Measurements from ENCODE around the gene LY6G5B.

Gene LY6G5B

GRCh38 chr6:31639449-31639861, 30.3 kb upstream of the LY6G5B start:
- Histone ChIP-seq H3K27me3 (ENCODE audit: control insufficient read depth, insufficient read depth, low read length, poor library complexity, severe bottlenecking) (no peaks in the 10 kb centered on the region), H3K27ac (ENCODE audit: insufficient read depth, low read depth, low read length, poor library complexity, severe bottlenecking) (no peak overlapping the region), H3K36me3 (ENCODE audit: control insufficient read depth, insufficient read depth, low read length) (peaks cover 66% of the 10 kb centered on the region), H3K4me1 (ENCODE audit: control insufficient read depth, insufficient read depth, low read length) (no peaks in the 10 kb centered on the region), H3K4me3 (ENCODE audit: insufficient read depth, low read depth, low read length) (no peak overlapping the region), H3K9me3 (ENCODE audit: control insufficient read depth, low read length) (no peaks in the 10 kb centered on the region)
- 94 to 96% methylated on average over 10 of the region's 10 CpGs for WGBS, 2 experiments

DNA sequence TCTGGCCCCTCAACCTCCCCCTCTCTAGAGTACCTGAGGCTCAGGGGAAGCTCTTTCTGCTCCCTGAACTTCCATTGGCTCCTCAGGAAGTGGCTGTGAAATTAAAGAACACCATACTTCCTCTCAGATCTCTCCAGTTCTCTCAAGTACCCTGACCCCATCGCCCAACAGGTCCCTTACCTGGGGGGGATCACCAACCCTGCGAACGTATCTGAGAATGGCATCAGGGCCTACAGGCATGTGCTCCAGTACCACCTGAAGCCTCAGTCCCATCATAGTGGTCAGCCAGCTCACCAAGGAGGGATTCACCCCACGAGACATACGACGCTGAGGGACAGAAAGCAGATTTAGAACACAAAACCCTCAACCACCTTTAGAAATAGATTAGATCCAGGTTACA, 29.2 kb upstream of the LY6G5B start:
- Histone ChIP-seq H3K36me3 (ENCODE audit: control insufficient read depth, insufficient read depth, low read length) (peaks cover 64% of the 10 kb centered on the region), H3K27ac (ENCODE audit: insufficient read depth, low read depth, low read length, poor library complexity, severe bottlenecking) (no peak overlapping the region), H3K27me3 (ENCODE audit: control insufficient read depth, insufficient read depth, low read length, poor library complexity, severe bottlenecking) (no peaks in the 10 kb centered on the region), H3K4me3 (ENCODE audit: insufficient read depth, low read depth, low read length) (no peak overlapping the region), H3K4me1 (ENCODE audit: control insufficient read depth, insufficient read depth, low read length) (no peaks in the 10 kb centered on the region), H3K9me3 (ENCODE audit: control insufficient read depth, low read length) (no peaks in the 10 kb centered on the region)
- 98% methylated on average over 4 to 6 of the region's 6 CpGs for WGBS, 2 experiments

- Histone ChIP-seq H3K4me3 (ENCODE audit: insufficient read depth, low read depth, low read length) (no peak overlapping the region), H3K27me3 (ENCODE audit: control insufficient read depth, insufficient read depth, low read length, poor library complexity, severe bottlenecking) (no peaks in the 10 kb centered on the region), H3K36me3 (ENCODE audit: control insufficient read depth, insufficient read depth, low read length) (peaks cover 60% of the 10 kb centered on the region), H3K4me1 (ENCODE audit: control insufficient read depth, insufficient read depth, low read length) (no peaks in the 10 kb centered on the region), H3K27ac (ENCODE audit: insufficient read depth, low read depth, low read length, poor library complexity, severe bottlenecking) (no peak overlapping the region), H3K9me3 (ENCODE audit: control insufficient read depth, low read length) (no peaks in the 10 kb centered on the region)
- 96 to 97% methylated on average over 4 of the region's 4 CpGs for WGBS, 2 experiments
Measured at GRCh38 chr6:31641370-31641769, 28.4 kb upstream of the LY6G5B start.

DNA sequence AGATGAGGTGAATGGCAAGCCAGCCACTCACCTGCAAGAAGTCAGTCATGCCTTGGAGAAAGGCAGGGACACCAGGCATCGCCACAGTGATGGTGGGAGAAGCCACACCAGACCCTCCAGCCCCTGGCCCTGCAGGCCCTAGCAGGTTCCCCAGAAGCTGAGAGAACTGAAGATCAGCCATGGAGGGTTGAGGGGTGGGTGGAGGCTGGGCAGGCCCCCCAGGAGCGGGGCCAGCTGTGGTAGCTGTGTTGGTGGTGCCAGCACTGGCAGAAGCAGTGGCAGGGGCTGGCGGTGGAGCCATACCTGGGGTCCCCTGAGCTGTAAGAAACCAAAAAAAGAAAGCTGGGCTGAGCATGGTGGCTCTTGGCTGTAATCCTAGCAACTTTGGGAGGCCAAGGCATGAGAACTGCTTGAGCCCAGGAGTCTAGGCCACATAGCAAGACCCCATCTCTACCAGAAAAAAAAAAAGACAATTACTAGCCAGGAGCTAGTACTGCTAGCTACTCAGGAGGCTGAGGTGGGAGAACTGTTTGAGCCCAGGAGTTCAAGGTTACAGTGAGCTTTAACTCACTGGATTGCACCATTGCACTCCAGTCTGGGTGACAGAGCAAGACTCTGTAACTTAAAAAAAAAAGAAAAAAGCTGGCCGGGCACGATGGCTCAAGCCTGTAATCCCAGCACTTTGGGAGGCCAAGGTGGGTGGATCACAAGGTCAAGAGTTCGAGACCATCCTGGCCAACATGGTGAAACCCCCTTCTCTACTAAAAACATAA, 26.8 kb upstream of the LY6G5B start:
- Histone ChIP-seq H3K4me1 (ENCODE audit: control insufficient read depth, insufficient read depth, low read length) (no peaks in the 10 kb centered on the region), H3K27me3 (ENCODE audit: control insufficient read depth, insufficient read depth, low read length, poor library complexity, severe bottlenecking) (no peaks in the 10 kb centered on the region), H3K4me3 (ENCODE audit: insufficient read depth, low read depth, low read length) (no peak overlapping the region), H3K27ac (ENCODE audit: insufficient read depth, low read depth, low read length, poor library complexity, severe bottlenecking) (no peak overlapping the region), H3K9me3 (ENCODE audit: control insufficient read depth, low read length) (no peaks in the 10 kb centered on the region), H3K36me3 (ENCODE audit: control insufficient read depth, insufficient read depth, low read length) (peaks cover 62% of the 10 kb centered on the region)
- WGBS, 2 experiments: 93 to 96% methylated on average over 6 of the region's 6 CpGs

- Histone ChIP-seq H3K27ac (ENCODE audit: insufficient read depth, low read depth, low read length, poor library complexity, severe bottlenecking) (no peak overlapping the region), H3K4me1 (ENCODE audit: control insufficient read depth, insufficient read depth, low read length) (no peaks in the 10 kb centered on the region), H3K27me3 (ENCODE audit: control insufficient read depth, insufficient read depth, low read length, poor library complexity, severe bottlenecking) (no peaks in the 10 kb centered on the region), H3K9me3 (ENCODE audit: control insufficient read depth, low read length) (no peaks in the 10 kb centered on the region), H3K36me3 (ENCODE audit: control insufficient read depth, insufficient read depth, low read length) (peaks cover 72% of the 10 kb centered on the region), H3K4me3 (ENCODE audit: insufficient read depth, low read depth, low read length) (no peak overlapping the region)
- 96% methylated on average over 17 of the region's 17 CpGs for WGBS, 2 experiments
Measured at GRCh38 chr6:31643818-31644454, 25.8 kb upstream of the LY6G5B start.

DNA sequence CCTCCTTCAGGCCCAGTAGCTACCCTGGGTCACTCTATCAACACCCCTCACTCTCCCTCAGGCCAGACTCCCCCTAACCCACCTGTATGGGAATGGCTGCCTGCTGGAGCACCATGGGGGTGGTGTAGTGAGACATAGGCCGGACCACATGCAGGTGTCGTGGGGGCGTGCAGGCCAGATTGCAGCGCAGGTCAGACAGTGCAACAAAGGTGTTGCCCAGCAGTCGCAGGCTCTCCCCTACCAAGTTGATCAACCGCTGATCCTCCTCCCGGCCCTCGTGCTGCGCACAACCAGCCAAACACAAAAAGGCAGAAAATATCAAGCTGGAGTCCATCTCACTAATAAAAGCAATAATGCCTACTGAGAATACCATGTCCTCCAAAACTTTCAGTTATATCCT, 24.5 kb upstream of the LY6G5B start:
- Histone ChIP-seq H3K36me3 (ENCODE audit: control insufficient read depth, insufficient read depth, low read length) (peaks cover 78% of the 10 kb centered on the region), H3K4me1 (ENCODE audit: control insufficient read depth, insufficient read depth, low read length) (no peaks in the 10 kb centered on the region), H3K27me3 (ENCODE audit: control insufficient read depth, insufficient read depth, low read length, poor library complexity, severe bottlenecking) (no peaks in the 10 kb centered on the region), H3K27ac (ENCODE audit: insufficient read depth, low read depth, low read length, poor library complexity, severe bottlenecking) (no peak overlapping the region), H3K9me3 (ENCODE audit: control insufficient read depth, low read length) (no peaks in the 10 kb centered on the region), H3K4me3 (ENCODE audit: insufficient read depth, low read depth, low read length) (no peak overlapping the region)
- WGBS, 2 experiments: 97 to 98% methylated on average over 9 of the region's 9 CpGs

- H3K9me3 ChIP-seq (ENCODE audit: control insufficient read depth, low read length): no peaks in the 10 kb centered on the region
- 4 to 5% methylated on average over 29 of the region's 29 CpGs for WGBS, 2 experiments
- H3K27ac ChIP-seq (ENCODE audit: insufficient read depth, low read depth, low read length, poor library complexity, severe bottlenecking): peak overlapping the region; percentile 99
- H3K36me3 ChIP-seq (ENCODE audit: control insufficient read depth, insufficient read depth, low read length): peaks cover 27% of the 10 kb centered on the region
- peak overlapping the region; percentile 92 for H3K4me3 ChIP-seq (ENCODE audit: insufficient read depth, low read depth, low read length)
- peaks cover 10% of the 10 kb centered on the region for H3K4me1 ChIP-seq (ENCODE audit: control insufficient read depth, insufficient read depth, low read length)
- H3K27me3 ChIP-seq (ENCODE audit: control insufficient read depth, insufficient read depth, low read length, poor library complexity, severe bottlenecking): no peaks in the 10 kb centered on the region
Measured at GRCh38 chr6:31651602-31652191, 18.1 kb upstream of the LY6G5B start.

DNA sequence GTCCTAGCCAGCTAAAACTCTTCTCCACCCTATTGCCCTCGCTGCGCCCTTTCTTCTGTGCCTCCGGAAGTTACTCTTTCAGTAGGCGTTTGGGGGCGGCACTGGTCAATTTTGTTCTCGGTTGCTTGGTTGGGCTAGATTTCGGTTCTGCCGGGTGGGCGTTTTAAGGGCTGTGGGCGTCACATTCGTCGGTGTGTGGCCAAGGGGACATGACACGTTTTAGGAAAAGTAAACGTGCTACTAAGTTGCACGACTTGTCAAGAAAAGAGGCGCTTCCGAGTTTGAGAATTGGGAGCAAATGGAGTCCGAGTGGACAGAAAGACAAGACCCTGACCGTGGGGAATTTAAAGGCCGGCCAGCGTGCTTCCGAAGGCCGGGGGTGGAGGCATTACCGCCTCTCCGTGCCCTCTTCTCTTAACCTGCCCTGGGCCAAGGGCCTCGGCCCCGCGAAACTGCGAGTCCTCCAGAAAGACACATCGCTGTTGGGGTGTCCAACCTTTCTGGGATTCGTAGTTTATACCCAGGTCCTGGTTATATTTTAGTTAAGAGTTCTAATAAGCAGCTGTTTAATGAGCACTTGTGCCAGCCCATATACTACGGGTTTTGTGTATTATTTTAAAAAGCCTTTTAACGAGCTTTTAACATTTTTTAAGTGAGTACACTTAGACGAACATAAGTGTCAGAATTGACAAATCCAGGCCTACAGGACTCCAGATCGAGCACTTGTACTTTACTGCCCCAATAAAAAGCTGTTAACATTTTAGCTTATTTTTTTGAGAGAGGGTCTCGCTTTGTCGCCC, 16.7 kb upstream of the LY6G5B start:
- no peaks in the 10 kb centered on the region for H3K27me3 ChIP-seq (ENCODE audit: control insufficient read depth, insufficient read depth, low read length, poor library complexity, severe bottlenecking)
- peak overlapping the region; percentile 99 for H3K27ac ChIP-seq (ENCODE audit: insufficient read depth, low read depth, low read length, poor library complexity, severe bottlenecking)
- peaks cover 16% of the 10 kb centered on the region for H3K36me3 ChIP-seq (ENCODE audit: control insufficient read depth, insufficient read depth, low read length)
- peaks cover 10% of the 10 kb centered on the region for H3K4me1 ChIP-seq (ENCODE audit: control insufficient read depth, insufficient read depth, low read length)
- 18% methylated on average over 37 of the region's 37 CpGs for WGBS, 2 experiments
- peak overlapping the region; percentile 92 for H3K4me3 ChIP-seq (ENCODE audit: insufficient read depth, low read depth, low read length)
- no peaks in the 10 kb centered on the region for H3K9me3 ChIP-seq (ENCODE audit: control insufficient read depth, low read length)

DNA sequence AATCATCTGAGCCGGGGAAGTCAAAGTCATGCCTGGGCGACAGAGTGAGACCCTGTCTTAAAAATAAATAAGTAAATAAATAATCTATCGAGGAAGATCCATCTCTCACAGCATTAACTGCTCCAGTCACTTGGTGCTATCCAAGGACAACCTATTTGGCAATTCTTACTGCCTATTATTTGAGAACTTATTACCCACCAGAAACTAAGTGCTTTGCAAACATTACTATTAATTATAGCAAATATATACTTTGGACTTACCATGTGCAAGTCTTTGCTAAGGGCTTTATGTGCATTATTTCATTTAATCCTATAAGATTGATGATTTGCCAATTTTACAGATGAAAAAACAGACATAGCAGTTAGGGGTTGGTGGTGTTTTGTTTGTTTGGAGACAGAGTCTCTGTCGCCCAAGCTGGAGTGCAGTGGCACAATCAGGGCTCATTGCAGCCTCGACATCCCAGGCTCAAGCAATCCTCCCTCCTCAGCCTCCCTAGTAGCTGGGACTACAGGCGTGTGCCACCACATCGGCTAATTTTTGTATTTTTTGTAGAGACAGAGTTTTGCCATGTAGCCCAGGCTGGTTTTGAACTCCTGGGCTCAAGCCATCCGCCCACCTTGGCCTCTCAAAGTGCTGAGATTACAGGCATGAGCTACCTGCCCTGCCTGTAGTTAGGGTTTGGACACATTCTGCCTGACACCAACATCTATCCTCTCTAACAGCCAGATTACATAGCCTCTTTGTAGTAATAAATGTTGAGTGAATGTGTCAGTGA, 15.0 kb upstream of the LY6G5B start:
- Histone ChIP-seq H3K27ac (ENCODE audit: insufficient read depth, low read depth, low read length, poor library complexity, severe bottlenecking) (no peak overlapping the region), H3K4me1 (ENCODE audit: control insufficient read depth, insufficient read depth, low read length) (peaks cover 24% of the 10 kb centered on the region), H3K36me3 (ENCODE audit: control insufficient read depth, insufficient read depth, low read length) (peaks cover under 1% of the 10 kb centered on the region), H3K27me3 (ENCODE audit: control insufficient read depth, insufficient read depth, low read length, poor library complexity, severe bottlenecking) (no peaks in the 10 kb centered on the region), H3K9me3 (ENCODE audit: control insufficient read depth, low read length) (no peaks in the 10 kb centered on the region), H3K4me3 (ENCODE audit: insufficient read depth, low read depth, low read length) (no peak overlapping the region)
- 93 to 97% methylated on average over 8 of the region's 8 CpGs for WGBS, 2 experiments

All from ectodermal cell (in vitro differentiated cells).